CD14-positive monocyte (primary cell): ENCODE data around the gene SH3BP5L. TPM values are rescaled to one million over a fixed set of nuclear protein-coding genes. Genes with fewer than 3 reads are reported as not detected.

Source experiments
- DNase-seq, 3 donors: peaks; one replicate each; pipeline ENCODE4 v3.0.0-alpha.2; 2011 to 2022
- H2AFZ ChIP-seq: 2 replicates; pipeline ENCODE4 v1.6.0; 2012; ENCODE audit warnings: mild to moderate bottlenecking, low read depth, low read length, inconsistent platforms; ENCODE audit not compliant: insufficient read depth, poor library complexity, severe bottlenecking
- H3K27ac ChIP-seq, 2 donors: 1 replicate in 1 of 2; 2 replicates in 1 of 2; pipeline ENCODE4 v1.5.1; 2012 to 2013; ENCODE audit warnings: low read length in 2 of 2, control low read depth in 1 of 2, inconsistent platforms in 1 of 2, low read depth in 1 of 2, mild to moderate bottlenecking in 1 of 2
- H3K27me3 ChIP-seq, 2 donors: one replicate each; pipeline versions ENCODE4 v1.6.0 to v1.6.1; 2011 to 2013; ENCODE audit warnings: low read length in 2 of 2; ENCODE audit not compliant: control insufficient read depth in 2 of 2, insufficient read depth in 2 of 2
- H3K36me3 ChIP-seq, 2 donors: replicated peaks in 1 of 2; 1 replicate in 1 of 2; 2 replicates in 1 of 2; pipeline versions ENCODE4 v1.5.1 to v1.6.1; 2012 to 2013; ENCODE audit warnings: low read length in 2 of 2, control low read depth in 1 of 2, inconsistent platforms in 1 of 2, mild to moderate bottlenecking in 1 of 2; ENCODE audit not compliant: insufficient read depth in 2 of 2, control insufficient read depth in 1 of 2
- H3K4me1 ChIP-seq, 2 donors: 1 replicate in 1 of 2; 2 replicates in 1 of 2; pipeline versions ENCODE4 v1.5.1 to v1.6.1; 2012 to 2013; ENCODE audit warnings: low read length in 2 of 2, control low read depth in 1 of 2, inconsistent platforms in 1 of 2, mild to moderate bottlenecking in 1 of 2, moderate library complexity in 1 of 2; ENCODE audit not compliant: insufficient read depth in 2 of 2, control insufficient read depth in 1 of 2
- H3K4me2 ChIP-seq: replicated peaks from 2 replicates; pipeline ENCODE3; 2012; ENCODE audit warnings: low read length, moderate library complexity, mild to moderate bottlenecking; ENCODE audit not compliant: poor library complexity, severe bottlenecking; ENCODE audit errors: extremely low read depth
- H3K4me3 ChIP-seq, 3 experiments: fragments of 200-600 bp in 1 of 3; sonication (generic) in 1 of 3; replicated peaks in 1 of 3; 1 replicate in 2 of 3; 2 replicates in 1 of 3; pipeline ENCODE4 v1.5.1; 2011 to 2013; ENCODE audit warnings: low read length in 3 of 3, mild to moderate bottlenecking in 3 of 3, control low read depth in 2 of 3, low read depth in 2 of 3, inconsistent platforms in 1 of 3, moderate library complexity in 1 of 3
- H3K79me2 ChIP-seq: 2 replicates; pipeline ENCODE4 v1.6.0; 2012; ENCODE audit warnings: mild to moderate bottlenecking, control low read depth, inconsistent platforms, low read length, moderate library complexity; ENCODE audit not compliant: insufficient read depth
- H3K9ac ChIP-seq: 2 replicates; pipeline ENCODE4 v1.6.0; 2017; ENCODE audit warnings: low read length, mild to moderate bottlenecking; ENCODE audit not compliant: insufficient read depth, poor library complexity, severe bottlenecking
- H3K9me3 ChIP-seq, 2 donors: replicated peaks in 1 of 2; 1 replicate in 1 of 2; 2 replicates in 1 of 2; pipeline versions ENCODE4 v1.5.1 to v1.6.1; 2012 to 2013; ENCODE audit warnings: low read length in 2 of 2, control low read depth in 1 of 2; ENCODE audit not compliant: control insufficient read depth in 1 of 2, insufficient read depth in 1 of 2
- H4K20me1 ChIP-seq: 2 replicates; pipeline ENCODE4 v1.6.0; 2012; ENCODE audit warnings: mild to moderate bottlenecking, low read length, control low read depth, moderate library complexity; ENCODE audit not compliant: insufficient read depth
- H3K27ac Mint-ChIP-seq, 7 donors: one replicate each; pipeline ENCODE4 v1.8.0; 2020; ENCODE audit warnings: mild to moderate bottlenecking in 7 of 7, mixed read lengths in 7 of 7, moderate library complexity in 6 of 7, inconsistent platforms in 2 of 7
- H3K27me3 Mint-ChIP-seq, 3 donors: one replicate each; pipeline ENCODE4 v1.8.0; 2021 to 2022; ENCODE audit warnings: low read depth in 3 of 3, mild to moderate bottlenecking in 3 of 3, mixed read lengths in 3 of 3, moderate library complexity in 3 of 3, inconsistent platforms in 1 of 3
- H3K36me3 Mint-ChIP-seq, 2 donors: one replicate each; pipeline ENCODE4 v1.8.0; 2020; ENCODE audit warnings: mixed read lengths in 2 of 2, inconsistent platforms in 1 of 2, mild to moderate bottlenecking in 1 of 2
- H3K4me1 Mint-ChIP-seq: one replicate; pipeline ENCODE4 v1.8.0; 2020; ENCODE audit warnings: mild to moderate bottlenecking, mixed read lengths
- H3K4me3 Mint-ChIP-seq, 2 donors: one replicate each; pipeline ENCODE4 v1.8.0; 2020; ENCODE audit warnings: mild to moderate bottlenecking in 2 of 2, mixed read lengths in 2 of 2, moderate library complexity in 1 of 2
- H3K9me3 Mint-ChIP-seq, 7 donors: one replicate each; pipeline ENCODE4 v1.8.0; 2020 to 2022; ENCODE audit warnings: mixed read lengths in 7 of 7, mild to moderate bottlenecking in 6 of 7, moderate library complexity in 6 of 7, inconsistent platforms in 2 of 7
- WGBS: methylation state at CpG from one replicate; pipeline ENCODE4 v1.1.5; 2013; ENCODE audit warnings: missing lambda C conversion rate; ENCODE audit not compliant: insufficient coverage; 5-methylcytosine and 5-hydroxymethylcytosine counted together
- intact Hi-C, 2 donors: fragments of 100-400 bp; cut with micrococcal nuclease; formaldehyde crosslinking; loops; one replicate each; pipeline versions ENCODE4 v1.15.0 to v1.15.1; 2023
- polyA plus RNA-seq, 3 donors: library from polyadenylated mRNA; depleted of rRNA in 1 of 3; unstranded in 2 of 3; stranded (reverse) in 1 of 3; fragments of 300-500 nt in 2 of 3; fragments of >200 nt in 1 of 3; fragmentation: Illumina TruSeq in 2 of 3; gene quantifications; 1 replicate in 2 of 3; 2 replicates in 1 of 3; pipeline ENCODE4 v1.2.3, GENCODE V29; 2012 to 2021
- TF ChIP-seq, protein P1 (sequence below): fragments of 200-600 bp; IDR thresholded peaks from one replicate; pipeline ENCODE4 v1.8.0; 2022; ENCODE audit warnings: antibody characterized with exemption, mild to moderate bottlenecking

SH3BP5L gene
- polyA plus RNA-seq, 3 donors, result 4.0 to 15.7 (median 4.3) TPM

GRCh38 chr1:248839168-248839555, 13.4 kb upstream of the SH3BP5L start:
- H3K4me1 Mint-ChIP-seq, result peaks cover 22% of the 10 kb centered on the region
- peak overlapping the region; percentile 73 for H3K4me2 ChIP-seq
- peak overlapping the region; percentile 99 for H3K9ac ChIP-seq
- peaks cover 9 to 11% of the 10 kb centered on the region in 2 donors for H3K36me3 Mint-ChIP-seq
- no peak for DNase-seq
- H3K4me1 ChIP-seq, result peaks cover 25 to 39% of the 10 kb centered on the region in 2 donors
- peaks cover 0 to 2% (median 0%) of the 10 kb centered on the region in 7 donors for H3K9me3 Mint-ChIP-seq
- no peak overlapping the region for H3K4me3 Mint-ChIP-seq
- peaks cover 19% of the 10 kb centered on the region for H4K20me1 ChIP-seq
- WGBS, result 4% methylated on average over 6 of the region's 10 CpGs
- H3K27ac ChIP-seq, result peak overlapping the region; percentile 98 to 99
- no peaks in the 10 kb centered on the region for H3K9me3 ChIP-seq
- H3K27ac Mint-ChIP-seq, result peak overlapping the region in 2 of 7 donors; percentile 99 to 100
- H3K79me2 ChIP-seq, result peaks cover 54% of the 10 kb centered on the region
- intact Hi-C loops, result loop anchor here (1.0 to 2.0 kb wide), 2 partner anchors 20 kb away; partner anchors contain the start of gene ZNF692 (in 2 of the 2)
- H3K27me3 Mint-ChIP-seq, result no peaks in the 10 kb centered on the region
- H3K27me3 ChIP-seq, result no peaks in the 10 kb centered on the region
- H3K36me3 ChIP-seq, result peaks cover 6 to 23% of the 10 kb centered on the region in 2 donors
- H3K4me3 ChIP-seq, result peak overlapping the region; percentile 55 to 81 (median 69)
- TF ChIP-seq, protein P1, sequence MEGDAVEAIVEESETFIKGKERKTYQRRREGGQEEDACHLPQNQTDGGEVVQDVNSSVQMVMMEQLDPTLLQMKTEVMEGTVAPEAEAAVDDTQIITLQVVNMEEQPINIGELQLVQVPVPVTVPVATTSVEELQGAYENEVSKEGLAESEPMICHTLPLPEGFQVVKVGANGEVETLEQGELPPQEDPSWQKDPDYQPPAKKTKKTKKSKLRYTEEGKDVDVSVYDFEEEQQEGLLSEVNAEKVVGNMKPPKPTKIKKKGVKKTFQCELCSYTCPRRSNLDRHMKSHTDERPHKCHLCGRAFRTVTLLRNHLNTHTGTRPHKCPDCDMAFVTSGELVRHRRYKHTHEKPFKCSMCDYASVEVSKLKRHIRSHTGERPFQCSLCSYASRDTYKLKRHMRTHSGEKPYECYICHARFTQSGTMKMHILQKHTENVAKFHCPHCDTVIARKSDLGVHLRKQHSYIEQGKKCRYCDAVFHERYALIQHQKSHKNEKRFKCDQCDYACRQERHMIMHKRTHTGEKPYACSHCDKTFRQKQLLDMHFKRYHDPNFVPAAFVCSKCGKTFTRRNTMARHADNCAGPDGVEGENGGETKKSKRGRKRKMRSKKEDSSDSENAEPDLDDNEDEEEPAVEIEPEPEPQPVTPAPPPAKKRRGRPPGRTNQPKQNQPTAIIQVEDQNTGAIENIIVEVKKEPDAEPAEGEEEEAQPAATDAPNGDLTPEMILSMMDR, result no peak
- peak overlapping the region; percentile 70 for H2AFZ ChIP-seq

DNA sequence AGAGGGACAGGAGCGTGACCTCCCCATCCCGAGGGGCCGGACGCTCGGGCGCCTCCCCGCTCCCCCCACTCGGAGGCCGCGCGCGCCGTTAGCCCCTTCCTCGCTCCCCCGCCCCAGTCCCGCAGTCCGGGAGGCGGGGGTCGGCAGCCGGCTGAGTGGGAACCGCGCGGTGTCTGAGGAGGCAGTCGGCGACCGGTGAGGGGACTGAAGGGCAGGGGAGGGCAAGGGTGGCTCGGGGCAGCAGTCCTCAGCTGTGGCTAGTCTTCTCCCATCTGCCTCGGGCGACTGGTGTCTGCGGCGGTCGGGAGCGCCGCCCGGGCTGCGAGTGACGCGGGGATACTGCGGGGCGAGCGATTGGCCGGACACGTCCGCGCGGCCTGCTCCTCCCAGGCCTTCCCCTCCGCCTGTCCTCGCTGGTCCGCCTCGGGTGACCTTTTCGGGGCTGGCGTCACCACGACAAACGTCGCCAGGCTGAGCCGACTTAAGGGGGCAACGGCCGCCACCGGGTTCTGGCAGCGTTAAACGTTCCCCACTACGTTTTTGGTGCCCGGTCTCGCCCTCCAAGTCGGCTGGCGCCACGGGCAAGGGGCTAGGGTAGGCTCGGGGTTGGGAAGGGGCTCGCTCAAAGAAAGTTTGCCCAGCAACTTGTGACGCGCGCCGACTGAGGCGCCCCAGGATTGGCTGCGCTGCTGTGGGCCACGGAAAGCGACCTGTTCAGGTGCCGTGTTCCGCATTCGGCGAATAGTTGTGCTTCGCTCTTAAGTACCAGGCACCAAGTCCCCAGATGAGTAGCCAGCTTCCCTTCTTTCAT, 12.8 kb upstream of the SH3BP5L start:
- no peak overlapping the region for H3K4me3 Mint-ChIP-seq
- peak; percentile 90 to 96 (median 94) for DNase-seq
- TF ChIP-seq, protein P1, result no peak
- intact Hi-C loops, result loop anchor here (1.0 to 2.0 kb wide), 2 partner anchors 20 to 21 kb away; partner anchors contain the start of gene ZNF692 (in 2 of the 2)
- H3K79me2 ChIP-seq, result peaks cover 49% of the 10 kb centered on the region
- H3K27ac Mint-ChIP-seq, result peak overlapping the region in 2 of 7 donors; percentile 99 to 100
- peak overlapping the region; percentile 55 to 81 (median 69) for H3K4me3 ChIP-seq
- H3K27me3 Mint-ChIP-seq, result no peaks in the 10 kb centered on the region
- H3K4me1 ChIP-seq, result peaks cover 27 to 45% of the 10 kb centered on the region in 2 donors
- peak overlapping the region; percentile 98 to 99 for H3K27ac ChIP-seq
- H3K4me1 Mint-ChIP-seq, result peaks cover 22% of the 10 kb centered on the region
- H4K20me1 ChIP-seq, result peaks cover 13% of the 10 kb centered on the region
- H3K36me3 Mint-ChIP-seq, result peaks cover 6 to 9% of the 10 kb centered on the region in 2 donors
- peaks cover 0 to 2% (median 0%) of the 10 kb centered on the region in 7 donors for H3K9me3 Mint-ChIP-seq
- peak overlapping the region; percentile 70 for H2AFZ ChIP-seq
- peak overlapping the region; percentile 73 for H3K4me2 ChIP-seq
- no peaks in the 10 kb centered on the region for H3K9me3 ChIP-seq
- under 1% methylated on average over 81 of the region's 82 CpGs for WGBS
- no peaks in the 10 kb centered on the region for H3K27me3 ChIP-seq
- H3K36me3 ChIP-seq, result peaks cover 5 to 22% of the 10 kb centered on the region in 2 donors
- H3K9ac ChIP-seq, result peak overlapping the region; percentile 99
